ENCODE results near the gene EFCAB6. TPM values are rescaled to one million over a fixed set of nuclear protein-coding genes. Genes with fewer than 3 reads are reported as not detected.
A peak's percentile ranks its signal among the peaks of the same experiment; 100 is the strongest.

Gene EFCAB6, protein sequence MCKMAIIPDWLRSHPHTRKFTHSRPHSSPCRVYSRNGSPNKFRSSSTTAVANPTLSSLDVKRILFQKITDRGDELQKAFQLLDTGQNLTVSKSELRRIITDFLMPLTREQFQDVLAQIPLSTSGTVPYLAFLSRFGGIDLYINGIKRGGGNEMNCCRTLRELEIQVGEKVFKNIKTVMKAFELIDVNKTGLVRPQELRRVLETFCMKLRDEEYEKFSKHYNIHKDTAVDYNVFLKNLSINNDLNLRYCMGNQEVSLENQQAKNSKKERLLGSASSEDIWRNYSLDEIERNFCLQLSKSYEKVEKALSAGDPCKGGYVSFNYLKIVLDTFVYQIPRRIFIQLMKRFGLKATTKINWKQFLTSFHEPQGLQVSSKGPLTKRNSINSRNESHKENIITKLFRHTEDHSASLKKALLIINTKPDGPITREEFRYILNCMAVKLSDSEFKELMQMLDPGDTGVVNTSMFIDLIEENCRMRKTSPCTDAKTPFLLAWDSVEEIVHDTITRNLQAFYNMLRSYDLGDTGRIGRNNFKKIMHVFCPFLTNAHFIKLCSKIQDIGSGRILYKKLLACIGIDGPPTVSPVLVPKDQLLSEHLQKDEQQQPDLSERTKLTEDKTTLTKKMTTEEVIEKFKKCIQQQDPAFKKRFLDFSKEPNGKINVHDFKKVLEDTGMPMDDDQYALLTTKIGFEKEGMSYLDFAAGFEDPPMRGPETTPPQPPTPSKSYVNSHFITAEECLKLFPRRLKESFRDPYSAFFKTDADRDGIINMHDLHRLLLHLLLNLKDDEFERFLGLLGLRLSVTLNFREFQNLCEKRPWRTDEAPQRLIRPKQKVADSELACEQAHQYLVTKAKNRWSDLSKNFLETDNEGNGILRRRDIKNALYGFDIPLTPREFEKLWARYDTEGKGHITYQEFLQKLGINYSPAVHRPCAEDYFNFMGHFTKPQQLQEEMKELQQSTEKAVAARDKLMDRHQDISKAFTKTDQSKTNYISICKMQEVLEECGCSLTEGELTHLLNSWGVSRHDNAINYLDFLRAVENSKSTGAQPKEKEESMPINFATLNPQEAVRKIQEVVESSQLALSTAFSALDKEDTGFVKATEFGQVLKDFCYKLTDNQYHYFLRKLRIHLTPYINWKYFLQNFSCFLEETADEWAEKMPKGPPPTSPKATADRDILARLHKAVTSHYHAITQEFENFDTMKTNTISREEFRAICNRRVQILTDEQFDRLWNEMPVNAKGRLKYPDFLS (N-terminal part only)
- total RNA-seq (2021; ENCODE audit: unreplicated experiment) (0.52 TPM), Bru-seq, nascent RNA (percentile 28 among the genes with signal in this experiment), BruChase-seq, experiment 1, labeled RNA remaining after a 6-hour chase (percentile 20 among the genes with signal in this experiment), BruChase-seq, experiment 2, labeled RNA remaining after a 2-hour chase (percentile 31 among the genes with signal in this experiment)
- polyA plus RNA-seq (2012): 0.11 and 0.20 TPM in 2 replicates
- long read RNA-seq: 0 reads

GRCh38 chr22:43812149-43812842, at the start of gene EFCAB6:
Gene EFCAB6, minus strand, starts transcription at chr22:43812305. Its CDS starts 29,987 bp downstream, at chr22:43782318.
- H2AFZ ChIP-seq (ENCODE audit: low read depth, low read length, poor library complexity, severe bottlenecking): no peak within 1 kb of the TSS
- TSS peak; percentile 80 for BruUV-seq (replicated peaks)
- H3K79me2 ChIP-seq (ENCODE audit: insufficient read depth, low read length): 0 out of 2 replicates have a peak, but pooled peaks cover 8% of the 10 kb centered on the region
- no peaks in the 10 kb centered on the region for H3K36me3 ChIP-seq (ENCODE audit: control insufficient read depth in 1 of 2, insufficient read depth in 2 of 2, low read length in 2 of 2)
- peak; percentile 56 for DNase-seq (ENCODE audit: low read depth, low spot score)
- H3K4me2 ChIP-seq (ENCODE audit: low read length): peak within 1 kb of the TSS; percentile 70
- intact Hi-C loops (cut with micrococcal nuclease): no loop called here
- ChIA-PET POLR2A (no interaction called here), RAD21 (ENCODE audit: low non-redundant PET in 1 of 2, low total read pairs in 2 of 2, uncharacterized antibody in 2 of 2, unreplicated experiment in 2 of 2) (no interaction called here), CTCF (interaction anchor here (0.8 to 1.5 kb wide), 2 partner anchors 71 to 73 kb away, joined by 3 to 5 read pairs; no protein-coding TSS in a partner anchor)
- H3K27ac ChIP-seq (ENCODE audit: low read depth, low read length): peak within 1 kb of the TSS; percentile 54
- H4K20me1 ChIP-seq (ENCODE audit: insufficient read depth): no peaks in the 10 kb centered on the region
- no peaks in the 10 kb centered on the region for H3K9me2 ChIP-seq (ENCODE audit: insufficient read depth)
- H3K4me1 ChIP-seq (ENCODE audit: control insufficient read depth in 1 of 2, insufficient read depth in 2 of 2, low read length in 2 of 2): peaks cover 0 to 17% of the 10 kb centered on the region in 2 experiments; a peak in 1 of 4 replicates
- H3K27me3 ChIP-seq (ENCODE audit: insufficient read depth, low read length): peaks cover 7% of the 10 kb centered on the region; the same call in 1 of the 2 replicates
- H3K9ac ChIP-seq (ENCODE audit: low read length): peak within 1 kb of the TSS; percentile 69
- H3K4me3 ChIP-seq (replicated peaks in 1 of 2; ENCODE audit: low read depth in 1 of 2, low read length in 2 of 2): peak within 1 kb of the TSS; percentile 60 to 63
- peak; percentile 85 for ATAC-seq
- no peaks in the 10 kb centered on the region for H3K9me3 ChIP-seq (ENCODE audit: control insufficient read depth in 1 of 2, insufficient read depth in 1 of 2, low read depth in 1 of 2, low read length in 2 of 2)
- TF ChIP-seq, protein P1, sequence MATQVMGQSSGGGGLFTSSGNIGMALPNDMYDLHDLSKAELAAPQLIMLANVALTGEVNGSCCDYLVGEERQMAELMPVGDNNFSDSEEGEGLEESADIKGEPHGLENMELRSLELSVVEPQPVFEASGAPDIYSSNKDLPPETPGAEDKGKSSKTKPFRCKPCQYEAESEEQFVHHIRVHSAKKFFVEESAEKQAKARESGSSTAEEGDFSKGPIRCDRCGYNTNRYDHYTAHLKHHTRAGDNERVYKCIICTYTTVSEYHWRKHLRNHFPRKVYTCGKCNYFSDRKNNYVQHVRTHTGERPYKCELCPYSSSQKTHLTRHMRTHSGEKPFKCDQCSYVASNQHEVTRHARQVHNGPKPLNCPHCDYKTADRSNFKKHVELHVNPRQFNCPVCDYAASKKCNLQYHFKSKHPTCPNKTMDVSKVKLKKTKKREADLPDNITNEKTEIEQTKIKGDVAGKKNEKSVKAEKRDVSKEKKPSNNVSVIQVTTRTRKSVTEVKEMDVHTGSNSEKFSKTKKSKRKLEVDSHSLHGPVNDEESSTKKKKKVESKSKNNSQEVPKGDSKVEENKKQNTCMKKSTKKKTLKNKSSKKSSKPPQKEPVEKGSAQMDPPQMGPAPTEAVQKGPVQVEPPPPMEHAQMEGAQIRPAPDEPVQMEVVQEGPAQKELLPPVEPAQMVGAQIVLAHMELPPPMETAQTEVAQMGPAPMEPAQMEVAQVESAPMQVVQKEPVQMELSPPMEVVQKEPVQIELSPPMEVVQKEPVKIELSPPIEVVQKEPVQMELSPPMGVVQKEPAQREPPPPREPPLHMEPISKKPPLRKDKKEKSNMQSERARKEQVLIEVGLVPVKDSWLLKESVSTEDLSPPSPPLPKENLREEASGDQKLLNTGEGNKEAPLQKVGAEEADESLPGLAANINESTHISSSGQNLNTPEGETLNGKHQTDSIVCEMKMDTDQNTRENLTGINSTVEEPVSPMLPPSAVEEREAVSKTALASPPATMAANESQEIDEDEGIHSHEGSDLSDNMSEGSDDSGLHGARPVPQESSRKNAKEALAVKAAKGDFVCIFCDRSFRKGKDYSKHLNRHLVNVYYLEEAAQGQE (IDR thresholded peaks at IDR 0.05; ENCODE audit: low read depth): no peak
- peak; percentile 80 for TF ChIP-seq SP1 (IDR thresholded peaks at IDR 0.05; ENCODE audit: low read depth)
- no peak; the same call in 1 of the 2 replicates for TF ChIP-seq SIN3A (IDR thresholded peaks at IDR 0.05; ENCODE audit: low read depth)
- TF ChIP-seq RAD21 (IDR thresholded peaks at IDR 0.05; ENCODE audit: low read depth): no peak
- no peak for TF ChIP-seq ZBTB33 (IDR thresholded peaks at IDR 0.05; ENCODE audit: extremely low read depth, insufficient replicate concordance, low read length)
- TF ChIP-seq POLR2A (IDR thresholded peaks at IDR 0.05; ENCODE audit: borderline replicate concordance, extremely low read depth, insufficient read depth, insufficient read length): no peak
- no peak for TF ChIP-seq TCF7L2 (IDR thresholded peaks at IDR 0.05; ENCODE audit: borderline replicate concordance, extremely low read depth, insufficient read depth, insufficient read length)
- TF ChIP-seq ELF1 (IDR thresholded peaks at IDR 0.05; ENCODE audit: borderline replicate concordance, low read depth): 0 out of 2 replicates have a peak, but pooled peaks have one; percentile 28
- no peak for TF ChIP-seq CBX3 (IDR thresholded peaks at IDR 0.05; ENCODE audit: low read depth)
- TF ChIP-seq EZH2phosphoT487 (IDR thresholded peaks at IDR 0.05; ENCODE audit: borderline replicate concordance): no peak
- no peak for TF ChIP-seq YY1 (IDR thresholded peaks at IDR 0.05; ENCODE audit: extremely low read depth, insufficient replicate concordance, low read depth, low read length)
- no peak for TF ChIP-seq EZH2 (IDR thresholded peaks at IDR 0.05)
- peak; percentile 54 for TF ChIP-seq POLR2AphosphoS5 (IDR thresholded peaks at IDR 0.05; ENCODE audit: low read depth, low read length)
- 0 out of 2 replicates have a peak, but pooled peaks have one; percentile 34 for TF ChIP-seq MAX (IDR thresholded peaks at IDR 0.05)
